Psoas muscle (tissue), 8 donors: Measurements from ENCODE around the gene NECAP2. TPM values are rescaled to one million over a fixed set of nuclear protein-coding genes. Genes with fewer than 3 reads are reported as not detected.

ENCODE experiments used
- ATAC-seq, 4 donors: fragments of 200-7000 bp; cut with Tn5 transposase; one replicate each; pipeline ENCODE4 v1.9.1; 2020; ENCODE audit warnings: moderate library complexity in 3 of 4, mild to moderate bottlenecking in 2 of 4
- DNase-seq, 2 donors: peaks; one replicate each; pipeline ENCODE4 v3.0.0-alpha.2; 2020
- H3K27ac ChIP-seq: fragments of 200-600 bp; one replicate; pipeline ENCODE4 v1.8.0; 2022
- H3K27me3 ChIP-seq, 3 donors: fragments of 200-600 bp in 1 of 3; one replicate each; pipeline versions ENCODE4 v1.6.1 to v1.8.0; 2013 to 2022; ENCODE audit warnings: low read length in 2 of 3, mild to moderate bottlenecking in 2 of 3, moderate library complexity in 1 of 3; ENCODE audit not compliant: insufficient read depth in 3 of 3
- H3K36me3 ChIP-seq, 2 donors: fragments of 200-600 bp in 1 of 2; one replicate each; pipeline versions ENCODE4 v1.6.1 to v1.8.0; 2013 to 2022; ENCODE audit warnings: low read depth in 1 of 2, mild to moderate bottlenecking in 1 of 2, moderate library complexity in 1 of 2; ENCODE audit not compliant: insufficient read depth in 1 of 2
- H3K4me1 ChIP-seq: fragments of 200-600 bp; one replicate; pipeline ENCODE4 v1.8.0; 2022
- H3K4me3 ChIP-seq: fragments of 200-600 bp; one replicate; pipeline ENCODE4 v1.8.0; 2022; ENCODE audit warnings: mild to moderate bottlenecking
- H3K9me3 ChIP-seq: fragments of 200-600 bp; one replicate; pipeline ENCODE4 v1.8.0; 2022
- WGBS, 3 donors: extraction: QIAGEN DNeasy Blood & Tissue Kit; methylation state at CpG; one replicate each; pipeline versions ENCODE4 v1.1.6 to v1.1.7; 2013; 5-methylcytosine and 5-hydroxymethylcytosine counted together
- intact Hi-C, 2 donors: fragments of 100-400 bp; cut with DNase I; formaldehyde crosslinking; loops; one replicate each; pipeline versions ENCODE4 v1.11.0 to v1.14.2; 2022
- polyA plus RNA-seq, 3 donors: library from polyadenylated mRNA; stranded (reverse); fragments of 200-250 nt; gene quantifications; one replicate each; pipeline ENCODE4 v1.2.3, GENCODE V29; 2013
- total RNA-seq, 4 donors: library from RNA; stranded (reverse); fragmentation: NEBNext Ultra II Directional in 2 of 4; extraction: Animal tissue kit (Norgen Biotek cat#: 25700) in 2 of 4; gene quantifications; one replicate each; pipeline versions ENCODE4 v1.2.1 to v1.2.4, GENCODE V29; 2021 to 2023
- TF ChIP-seq, protein P1 (sequence below): fragments of 200-600 bp; IDR thresholded peaks from one replicate; pipeline ENCODE4 v1.8.0; 2022; ENCODE audit warnings: antibody characterized with exemption
- donor health status: healthy with polysubstance abuse.
- donor health status: DM: no; HTN: no; CAD: no; lungs with moderate emphysema.
- donor health status: Bipolar disorder and iron deficiency.
- donor health status: healthy.
- donor health status: DM: yes; HTN: yes; CAD: no.
- donor health status: DM: no; HTN: no; CAD: no.
- donor health status: DM: no; HTN: no; CAD: no.
- donor health status: DM: yes; HTN: yes; CAD: no.

NECAP2 gene
- total and polyA plus RNA-seq, 7 donors = 5.7 to 10.9 (median 10.5) TPM

DNA sequence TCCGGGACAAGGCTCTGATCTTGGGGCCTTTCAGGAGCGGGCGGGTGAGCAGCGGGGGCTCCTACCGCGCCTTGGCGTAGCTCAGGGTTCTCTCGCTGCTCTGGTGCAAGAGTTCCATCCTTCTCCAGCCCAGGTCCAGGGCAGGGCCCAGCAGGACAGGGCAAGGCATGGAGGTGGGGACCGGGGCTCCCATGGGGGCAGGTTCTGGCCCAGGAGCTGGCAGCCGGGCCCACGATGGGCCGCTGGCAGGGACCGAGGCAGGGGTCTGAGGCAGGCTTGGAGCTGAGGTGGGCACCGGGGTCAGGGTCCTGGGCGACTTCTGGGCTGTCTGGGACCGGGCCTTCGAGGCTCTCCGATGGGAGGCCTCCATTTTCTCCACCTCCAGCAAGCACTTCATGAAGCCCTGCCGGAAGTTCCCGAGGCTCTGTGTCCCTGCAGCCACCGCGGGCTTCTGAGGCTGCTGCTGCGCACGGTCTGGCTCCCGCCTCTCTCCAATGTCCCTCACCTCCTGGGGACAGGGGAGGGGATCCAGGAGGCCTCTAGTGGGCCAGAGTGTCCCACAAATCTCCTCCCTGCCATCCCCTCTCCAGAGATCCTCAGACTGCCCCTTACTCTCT lies 30.9 kb upstream of the NECAP2 start:
- TF ChIP-seq, protein P1, sequence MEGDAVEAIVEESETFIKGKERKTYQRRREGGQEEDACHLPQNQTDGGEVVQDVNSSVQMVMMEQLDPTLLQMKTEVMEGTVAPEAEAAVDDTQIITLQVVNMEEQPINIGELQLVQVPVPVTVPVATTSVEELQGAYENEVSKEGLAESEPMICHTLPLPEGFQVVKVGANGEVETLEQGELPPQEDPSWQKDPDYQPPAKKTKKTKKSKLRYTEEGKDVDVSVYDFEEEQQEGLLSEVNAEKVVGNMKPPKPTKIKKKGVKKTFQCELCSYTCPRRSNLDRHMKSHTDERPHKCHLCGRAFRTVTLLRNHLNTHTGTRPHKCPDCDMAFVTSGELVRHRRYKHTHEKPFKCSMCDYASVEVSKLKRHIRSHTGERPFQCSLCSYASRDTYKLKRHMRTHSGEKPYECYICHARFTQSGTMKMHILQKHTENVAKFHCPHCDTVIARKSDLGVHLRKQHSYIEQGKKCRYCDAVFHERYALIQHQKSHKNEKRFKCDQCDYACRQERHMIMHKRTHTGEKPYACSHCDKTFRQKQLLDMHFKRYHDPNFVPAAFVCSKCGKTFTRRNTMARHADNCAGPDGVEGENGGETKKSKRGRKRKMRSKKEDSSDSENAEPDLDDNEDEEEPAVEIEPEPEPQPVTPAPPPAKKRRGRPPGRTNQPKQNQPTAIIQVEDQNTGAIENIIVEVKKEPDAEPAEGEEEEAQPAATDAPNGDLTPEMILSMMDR = no peak
- intact Hi-C loops = no loop called here
- Histone ChIP-seq H3K9me3 (no peaks in the 10 kb centered on the region), H3K27ac (no peak overlapping the region), H3K4me1 (no peaks in the 10 kb centered on the region), H3K27me3 (no peaks in the 10 kb centered on the region), H3K4me3 (no peak overlapping the region), H3K36me3 (no peaks in the 10 kb centered on the region)
- no peak for ATAC-seq
- no peak for DNase-seq
- WGBS, 3 donors = 81 to 86% (median 82%) methylated on average over 21 to 25 of the region's 25 CpGs

DNA sequence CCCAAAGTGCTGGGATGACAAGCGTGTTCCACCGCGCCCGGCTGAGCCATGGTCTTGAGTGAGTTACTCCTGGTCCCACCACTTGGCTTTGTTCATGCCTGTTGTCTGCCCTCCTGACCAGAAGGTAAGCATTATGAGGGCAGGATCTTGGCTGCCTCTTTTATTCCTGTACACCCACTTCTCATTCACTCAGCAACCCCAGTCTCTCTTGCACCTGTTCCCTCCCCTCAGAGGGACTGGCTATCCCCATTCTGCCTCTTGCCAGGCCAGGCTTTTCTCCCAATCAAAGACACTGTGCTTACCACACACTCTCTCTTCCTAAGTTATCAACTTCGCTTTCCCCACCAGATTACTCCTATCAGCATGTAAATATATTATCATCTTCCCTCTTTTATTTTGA lies 29.7 kb upstream of the NECAP2 start:
- intact Hi-C loops = no loop called here
- H3K9me3 ChIP-seq = no peaks in the 10 kb centered on the region
- H3K27me3 ChIP-seq = no peaks in the 10 kb centered on the region
- no peak overlapping the region for H3K27ac ChIP-seq
- H3K36me3 ChIP-seq = no peaks in the 10 kb centered on the region
- H3K4me3 ChIP-seq = no peak overlapping the region
- DNase-seq (no peak), ATAC-seq (no peak)
- TF ChIP-seq, protein P1 = no peak
- 96 to 99% (median 97%) methylated on average over 5 of the region's 5 CpGs for WGBS, 3 donors
- H3K4me1 ChIP-seq = no peaks in the 10 kb centered on the region

DNA sequence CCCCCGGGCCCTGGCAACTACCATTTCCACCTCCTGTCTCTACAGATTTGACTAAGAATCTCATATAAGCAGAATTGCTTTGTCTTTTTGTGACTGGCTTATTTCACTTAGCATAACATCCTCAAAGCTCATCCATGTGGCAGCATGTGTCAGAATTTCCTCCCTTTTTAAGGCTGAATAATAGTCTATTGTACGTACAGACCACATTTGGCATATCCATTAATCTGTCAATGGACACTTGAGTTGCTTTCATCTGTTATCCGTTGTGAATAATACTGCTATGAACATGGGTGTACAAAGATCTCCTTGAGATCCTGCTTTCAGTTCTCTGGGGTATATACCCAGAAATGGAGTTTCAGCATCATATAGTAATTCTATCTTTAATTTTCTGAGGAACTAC lies 27.3 kb upstream of the NECAP2 start:
- DNase-seq = no peak
- H3K9me3 ChIP-seq = no peaks in the 10 kb centered on the region
- no peaks in the 10 kb centered on the region for H3K36me3 ChIP-seq
- H3K27ac ChIP-seq = no peak overlapping the region
- intact Hi-C loops = no loop called here
- H3K4me3 ChIP-seq = no peak overlapping the region
- TF ChIP-seq, protein P1 = no peak
- no peaks in the 10 kb centered on the region for H3K4me1 ChIP-seq
- no peak for ATAC-seq
- H3K27me3 ChIP-seq = no peaks in the 10 kb centered on the region
- whole genome bisulfite sequencing, 3 donors = 62 to 66% (median 66%) methylated on average over 3 of the region's 3 CpGs

DNA sequence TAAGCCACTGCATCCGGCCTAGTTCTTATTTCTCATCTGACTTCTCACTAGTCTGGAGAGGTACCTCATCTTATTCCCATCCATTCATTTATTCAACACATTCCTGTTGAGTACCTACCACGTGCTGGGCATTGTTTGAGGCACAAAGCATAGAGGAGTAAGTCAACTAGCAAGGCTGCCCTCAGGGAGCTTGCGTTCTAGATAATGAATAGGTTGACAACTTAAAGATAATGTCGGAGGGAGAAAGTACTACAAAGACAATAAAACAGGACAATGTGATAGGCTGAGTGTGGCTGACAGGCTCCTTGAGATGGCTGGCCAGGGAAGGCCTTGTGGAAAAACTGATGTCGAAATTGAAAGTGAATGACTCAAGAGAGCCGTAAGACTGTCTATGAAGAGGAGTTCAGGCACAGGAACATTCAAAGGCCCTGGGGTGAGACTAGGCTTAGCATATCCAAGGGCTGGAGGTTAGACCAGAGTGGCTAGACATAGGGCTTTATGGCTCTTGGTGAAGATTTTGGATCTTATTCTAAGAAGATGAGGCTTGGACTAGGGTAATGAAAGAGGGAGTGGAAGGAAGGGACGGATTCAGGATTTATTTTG lies 21.6 kb upstream of the NECAP2 start:
- Histone ChIP-seq H3K4me3 (no peak overlapping the region), H3K4me1 (no peaks in the 10 kb centered on the region), H3K27ac (no peak overlapping the region), H3K9me3 (no peaks in the 10 kb centered on the region), H3K36me3 (no peaks in the 10 kb centered on the region), H3K27me3 (no peaks in the 10 kb centered on the region)
- WGBS, 3 donors = 81 to 90% (median 88%) methylated on average over 7 of the region's 7 CpGs
- ATAC-seq = no peak
- no peak for DNase-seq
- TF ChIP-seq, protein P1 = no peak
- intact Hi-C loops = no loop called here
